Erythroblast (primary cell): Measurements from ENCODE around the gene SLC1A5.

ENCODE experiments used
- GATA1 ChIP-seq: IDR thresholded peaks from 2 replicates; pipeline ENCODE4 v1.6.1; 2011; ENCODE audit warnings: low read depth, mild to moderate bottlenecking, control low read depth, low read length, moderate library complexity
- POLR2A ChIP-seq: IDR thresholded peaks from 2 replicates; pipeline ENCODE4 v1.6.1; 2011; ENCODE audit warnings: mild to moderate bottlenecking, low read length

DNA sequence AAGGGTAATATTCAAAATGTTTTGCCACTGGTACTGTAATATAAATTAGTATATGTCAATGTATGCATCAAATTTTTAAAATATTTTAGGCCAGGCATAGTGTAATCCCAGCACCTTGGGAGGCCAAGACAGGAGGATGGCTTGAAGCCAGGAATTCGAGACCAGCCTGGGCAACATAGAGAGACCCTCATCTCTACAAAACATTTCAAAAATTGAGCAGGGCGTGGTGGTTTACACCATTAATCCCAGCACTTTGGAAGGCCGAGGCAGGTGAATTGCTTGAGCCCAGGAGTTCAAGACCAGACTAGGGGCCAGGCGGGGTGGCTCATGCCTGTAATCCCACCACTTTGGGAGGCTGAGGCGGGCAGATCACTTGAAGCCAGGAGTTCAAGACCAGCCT lies 28.0 kb downstream of the SLC1A5 start:
- TF ChIP-seq POLR2A (no peak), GATA1 (no peak)
